Non-pigmented ciliary epithelial cell (primary cell): ENCODE data around the gene SPC24.

ENCODE experiments used
- DNase-seq: peaks from one replicate; pipeline ENCODE4 v3.0.0-alpha.2; 2010; ENCODE audit warnings: low read depth

Gene SPC24

GRCh38 chr19:11155373-11156120, at the start of gene SPC24:
Gene SPC24, minus strand, starts transcription at chr19:11155782. Its CDS starts 6 bp downstream, at chr19:11155776.
- peak; percentile 95 for DNase-seq

GRCh38 chr19:11204943-11205349, 49.4 kb upstream of the SPC24 start:
- DNase-seq = no peak

- no peak for DNase-seq
Measured at GRCh38 chr19:11204076-11204602, 48.6 kb upstream of the SPC24 start.

GRCh38 chr19:11203194-11204075, 47.9 kb upstream of the SPC24 start:
- DNase-seq = peak; percentile 14

- no peak for DNase-seq
Measured at GRCh38 chr19:11202488-11203193, 47.1 kb upstream of the SPC24 start.

- no peak for DNase-seq
Measured at GRCh38 chr19:11201791-11202190, 46.2 kb upstream of the SPC24 start.

- DNase-seq = no peak
Measured at GRCh38 chr19:11200931-11201330, 45.3 kb upstream of the SPC24 start.

- DNase-seq = no peak
Measured at GRCh38 chr19:11200015-11200574, 44.5 kb upstream of the SPC24 start.

- DNase-seq = no peak
Measured at GRCh38 chr19:11199517-11199916, 43.9 kb upstream of the SPC24 start.

GRCh38 chr19:11198769-11199424, 43.3 kb upstream of the SPC24 start:
- DNase-seq = no peak

- DNase-seq = no peak
Measured at GRCh38 chr19:11198175-11198534, 42.6 kb upstream of the SPC24 start.

- DNase-seq = no peak
Measured at GRCh38 chr19:11197291-11198174, 42.0 kb upstream of the SPC24 start, which contains the start of gene KANK2. Gene KANK2, minus strand, starts transcription at chr19:11197545. Its CDS starts 3,034 bp downstream, at chr19:11194511.

GRCh38 chr19:11196406-11197287, 41.1 kb upstream of the SPC24 start:
- no peak for DNase-seq

- DNase-seq = no peak
Measured at GRCh38 chr19:11195681-11196080, 40.1 kb upstream of the SPC24 start.

GRCh38 chr19:11194656-11195558, 39.3 kb upstream of the SPC24 start:
- DNase-seq = no peak

- no peak for DNase-seq
Measured at GRCh38 chr19:11194173-11194572, 38.6 kb upstream of the SPC24 start.

- no peak for DNase-seq
Measured at GRCh38 chr19:11192957-11193939, 37.7 kb upstream of the SPC24 start.
